Heart left ventricle (tissue), 16 donors: Measurements from ENCODE around the gene ULK4. TPM values are rescaled to one million over a fixed set of nuclear protein-coding genes. Genes with fewer than 3 reads are reported as not detected.

ENCODE experiments used
- ATAC-seq, 4 donors: fragments of 200-7000 bp; cut with Tn5 transposase; one replicate each; pipeline ENCODE4 v1.9.1; 2020 to 2022; ENCODE audit warnings: moderate library complexity in 4 of 4, mild to moderate bottlenecking in 3 of 4, moderate number of reproducible peaks in 1 of 4
- DNase-seq, 5 donors: peaks; one replicate each; pipeline ENCODE4 v3.0.0-alpha.2; 2020
- H3K27ac ChIP-seq, 12 donors: fragments of 200-600 bp; sonication (generic) in 4 of 12; one replicate each; pipeline versions ENCODE4 v1.5.0 to v1.8.0; 2016 to 2022; ENCODE audit warnings: mild to moderate bottlenecking in 2 of 12
- H3K27me3 ChIP-seq, 9 donors: fragments of 200-600 bp; sonication (generic) in 2 of 9; one replicate each; pipeline versions ENCODE4 v1.5.1 to v1.8.0; 2016 to 2022; ENCODE audit warnings: mild to moderate bottlenecking in 3 of 9
- H3K36me3 ChIP-seq, 9 donors: fragments of 200-600 bp; sonication (generic) in 2 of 9; one replicate each; pipeline versions ENCODE4 v1.5.0 to v1.8.0; 2018 to 2022; ENCODE audit warnings: mild to moderate bottlenecking in 2 of 9
- H3K4me1 ChIP-seq, 12 donors: fragments of 200-600 bp; sonication (generic) in 4 of 12; one replicate each; pipeline versions ENCODE4 v1.5.0 to v1.8.0; 2016 to 2022; ENCODE audit warnings: mild to moderate bottlenecking in 3 of 12
- H3K4me3 ChIP-seq, 12 donors: fragments of 200-600 bp; sonication (generic) in 4 of 12; one replicate each; pipeline versions ENCODE4 v1.5.0 to v1.8.0; 2017 to 2022; ENCODE audit warnings: mild to moderate bottlenecking in 9 of 12, moderate library complexity in 4 of 12
- H3K9me3 ChIP-seq, 12 donors: fragments of 200-600 bp; sonication (generic) in 4 of 12; one replicate each; pipeline versions ENCODE4 v1.5.0 to v1.8.0; 2016 to 2022; ENCODE audit warnings: mild to moderate bottlenecking in 1 of 12
- CTCF ChIP-seq, 12 donors: fragments of 200-600 bp; sonication (generic) in 4 of 12; IDR thresholded peaks; one replicate each; pipeline versions ENCODE4 v1.5.0 to v1.8.0; 2018 to 2022; ENCODE audit warnings: antibody characterized with exemption in 12 of 12, mild to moderate bottlenecking in 5 of 12
- POLR2A ChIP-seq, 2 donors: fragments of 450-650 bp; IDR thresholded peaks; one replicate each; pipeline ENCODE4 v1.6.1; 2017; ENCODE audit warnings: antibody characterized with exemption in 2 of 2, mild to moderate bottlenecking in 2 of 2, moderate library complexity in 2 of 2
- WGBS, 4 donors: extraction: QIAGEN DNeasy Blood & Tissue Kit in 2 of 4; methylation state at CpG; one replicate each; pipeline versions ENCODE4 v1.1.5 to v1.1.7; 2013 to 2018; 5-methylcytosine and 5-hydroxymethylcytosine counted together
- intact Hi-C, 10 donors: fragments of 100-400 bp; cut with DNase I; formaldehyde crosslinking; loops; one replicate each; pipeline versions ENCODE4 v1.11.1 to v1.14.2; 2022
- polyA plus RNA-seq, 2 donors: library from polyadenylated mRNA; stranded (reverse); fragments of 200-250 nt; gene quantifications; one replicate each; pipeline ENCODE4 v1.2.3, GENCODE V29; 2013
- total RNA-seq, 9 donors: library from RNA; depleted of rRNA in 2 of 9; stranded (reverse); fragments of >200 nt in 2 of 9; fragmentation: NEBNext Ultra II Directional in 3 of 9; extraction: Animal tissue kit (Norgen Biotek cat#: 25700) in 3 of 9; gene quantifications; one replicate each; pipeline versions ENCODE4 v1.1.0 to v1.2.4, GENCODE V29; 2016 to 2023
- donor health status: ischemic (EF 13 %, LVEDD 7.1; RV severe dilation, severe dysfunction).
- donor health status: healthy with polysubstance abuse.
- donor health status: DM: no; HTN: yes; CAD: no.
- donor health status: DM: no; HTN: no; CAD: no.
- donor health status: ischemic (EF 25% LVEDD 6.9; RV normal size, moderate dysfunction).
- donor health status: ischemic (EF 25% LVEDD 5.7; RV mildly dilated, moderate dysfunction).
- donor health status: healthy.
- donor health status: DM: yes; HTN: yes; CAD: no.
- donor health status: ischemic (EF 35%, LVEDD 5.7; RV mildly dilated, moderate dysfunction).
- donor health status: nonischemic (EF 11% LVEDD 7.7; RV severe dilation, severe dysfunction).
- donor health status: DM: yes; HTN: yes; CAD: no.
- donor health status: PGD.
- donor health status: ischemic (EF 29% LVEDD 5.4; RV normal size, mild dysfunction).
- donor health status: nonischemic (EF 23%, LVEDD 6.1; RV moderate dilation, normal function).

Gene ULK4
- total and polyA plus RNA-seq, 11 donors, result 0.91 to 6.1 (median 2.1) TPM

GRCh38 chr3:41464401-41464800 is 497.5 kb downstream of the ULK4 start:
- Histone ChIP-seq H3K27ac (no peak overlapping the region), H3K27me3 (no peaks in the 10 kb centered on the region), H3K9me3 (peaks cover 0 to 8% (median 1%) of the 10 kb centered on the region in 12 donors), H3K4me3 (no peak overlapping the region), H3K4me1 (peaks cover 0 to 3% (median 0%) of the 10 kb centered on the region in 12 donors), H3K36me3 (no peaks in the 10 kb centered on the region)
- 55 to 62% (median 58%) methylated on average over 2 of the region's 2 CpGs for WGBS, 4 donors
- intact Hi-C loops, result no loop called here
- no peak for DNase-seq
- TF ChIP-seq CTCF (IDR thresholded peaks at IDR 0.05) (no peak), POLR2A (IDR thresholded peaks at IDR 0.05) (no peak)
- no peak for ATAC-seq

GRCh38 chr3:41462103-41462691 is 499.7 kb downstream of the ULK4 start:
- Histone ChIP-seq H3K4me1 (peaks cover 0 to 3% (median 0%) of the 10 kb centered on the region in 12 donors), H3K9me3 (no peaks in the 10 kb centered on the region), H3K36me3 (no peaks in the 10 kb centered on the region), H3K27me3 (no peaks in the 10 kb centered on the region), H3K4me3 (no peak overlapping the region), H3K27ac (no peak overlapping the region)
- intact Hi-C loops, result no loop called here
- no peak for ATAC-seq
- DNase-seq, result no peak
- 16 to 29% (median 24%) methylated on average over 2 of the region's 2 CpGs for WGBS, 4 donors
- TF ChIP-seq CTCF (IDR thresholded peaks at IDR 0.05) (no peak), POLR2A (IDR thresholded peaks at IDR 0.05) (no peak)

GRCh38 chr3:41460736-41461135 is 501.2 kb downstream of the ULK4 start:
- no peaks in the 10 kb centered on the region for H3K27me3 ChIP-seq
- H3K9me3 ChIP-seq, result no peaks in the 10 kb centered on the region
- H3K4me1 ChIP-seq, result peaks cover 0 to 3% (median 0%) of the 10 kb centered on the region in 12 donors
- no peaks in the 10 kb centered on the region for H3K36me3 ChIP-seq
- intact Hi-C loops, result no loop called here
- no peak for TF ChIP-seq POLR2A (IDR thresholded peaks at IDR 0.05)
- TF ChIP-seq CTCF (IDR thresholded peaks at IDR 0.05), result no peak
- no peak overlapping the region for H3K27ac ChIP-seq
- no peak overlapping the region for H3K4me3 ChIP-seq
- DNase-seq (no peak), ATAC-seq (no peak)
- WGBS, 4 donors, result 95 to 99% (median 98%) methylated on average over 4 of the region's 4 CpGs

GRCh38 chr3:41457176-41457575 is 504.7 kb downstream of the ULK4 start:
- H3K4me1 ChIP-seq, result no peaks in the 10 kb centered on the region
- no peak for ATAC-seq
- WGBS, 4 donors, result 64 to 81% (median 69%) methylated on average over 4 of the region's 4 CpGs
- H3K36me3 ChIP-seq, result no peaks in the 10 kb centered on the region
- H3K9me3 ChIP-seq, result peaks cover 0 to 5% (median 0%) of the 10 kb centered on the region in 12 donors
- H3K27ac ChIP-seq, result no peak overlapping the region
- H3K4me3 ChIP-seq, result no peak overlapping the region
- DNase-seq, result no peak
- TF ChIP-seq CTCF (IDR thresholded peaks at IDR 0.05), result no peak
- TF ChIP-seq POLR2A (IDR thresholded peaks at IDR 0.05), result no peak
- intact Hi-C loops, result no loop called here
- H3K27me3 ChIP-seq, result no peaks in the 10 kb centered on the region
